SK-N-SH treated with all-trans-retinoic acid at 6 μM for 48 hours (cell line): ENCODE measurements around the gene KLRF2.

ENCODE experiments used
- ATAC-seq: fragments of 200-7000 bp; cut with Tn5 transposase; 3 replicates; pipeline ENCODE4 v1.9.1; 2020; ENCODE audit warnings: mild to moderate bottlenecking, moderate library complexity
- ARNTL ChIP-seq: fragments of 450-650 bp; formaldehyde crosslinking; IDR thresholded peaks from 2 replicates; pipeline ENCODE4 v1.5.0; 2020; ENCODE audit warnings: low read depth, mild to moderate bottlenecking, moderate library complexity, borderline replicate concordance
- BACH2 ChIP-seq: fragments of 250-450 bp; sonication (Bioruptor Pico); IDR thresholded peaks from 2 replicates; pipeline ENCODE4 v1.9.0; 2021; ENCODE audit warnings: mild to moderate bottlenecking, borderline replicate concordance
- CSDC2 ChIP-seq: fragments of 250-450 bp; sonication (Bioruptor Pico); IDR thresholded peaks from 2 replicates; pipeline ENCODE4 v1.5.0; 2020; ENCODE audit warnings: mild to moderate bottlenecking, moderate library complexity
- ESRRG ChIP-seq: fragments of 250-450 bp; sonication (Bioruptor Pico); IDR thresholded peaks from 2 replicates; pipeline ENCODE4 v1.6.1; 2021; ENCODE audit warnings: mild to moderate bottlenecking
- GLIS3 ChIP-seq: fragments of 250-450 bp; sonication (Bioruptor Pico); IDR thresholded peaks from 2 replicates; pipeline ENCODE4 v1.5.0; 2020; ENCODE audit warnings: mild to moderate bottlenecking, moderate library complexity
- ISL1 ChIP-seq: fragments of 250-450 bp; sonication (Bioruptor Pico); IDR thresholded peaks from 2 replicates; pipeline ENCODE4 v2.1.2; 2022; ENCODE audit warnings: mild to moderate bottlenecking, moderate library complexity
- OSR1 ChIP-seq: fragments of 250-450 bp; sonication (Bioruptor Pico); IDR thresholded peaks from 2 replicates; pipeline ENCODE4 v1.8.0; 2022; ENCODE audit warnings: moderate library complexity, mild to moderate bottlenecking, inconsistent platforms
- PPARA ChIP-seq: fragments of 250-450 bp; sonication (Bioruptor Pico); IDR thresholded peaks from 2 replicates; pipeline ENCODE4 v1.5.0; 2020; ENCODE audit warnings: mild to moderate bottlenecking, borderline replicate concordance
- RARB ChIP-seq: fragments of 250-450 bp; sonication (Bioruptor Pico); IDR thresholded peaks from 2 replicates; pipeline ENCODE4 v1.8.0; 2021; ENCODE audit warnings: mild to moderate bottlenecking, moderate library complexity
- SNAI2 ChIP-seq: fragments of 250-450 bp; sonication (Bioruptor Pico); IDR thresholded peaks from 2 replicates; pipeline ENCODE4 v1.5.0; 2020; ENCODE audit warnings: mild to moderate bottlenecking, moderate library complexity
- TCF4 ChIP-seq: fragments of 250-450 bp; sonication (Bioruptor Pico); IDR thresholded peaks from 2 replicates; pipeline ENCODE4 v1.8.0; 2021; ENCODE audit warnings: mild to moderate bottlenecking, moderate library complexity, borderline replicate concordance
- TOX ChIP-seq: fragments of 250-450 bp; sonication (Bioruptor Pico); IDR thresholded peaks from 2 replicates; pipeline ENCODE4 v1.8.0; 2021; ENCODE audit warnings: mild to moderate bottlenecking, moderate library complexity, borderline replicate concordance
- ZC3H10 ChIP-seq: fragments of 250-450 bp; sonication (Bioruptor Pico); IDR thresholded peaks from 2 replicates; pipeline ENCODE4 v1.5.1; 2021; ENCODE audit warnings: mild to moderate bottlenecking, moderate library complexity
- ZFP3 ChIP-seq: fragments of 250-450 bp; sonication (Bioruptor Pico); IDR thresholded peaks from 2 replicates; pipeline ENCODE4 v1.5.0; 2020; ENCODE audit warnings: mild to moderate bottlenecking, moderate library complexity
- ZFP30 ChIP-seq: fragments of 450-650 bp; formaldehyde crosslinking; IDR thresholded peaks from 2 replicates; pipeline ENCODE4 v1.5.0; 2022; ENCODE audit warnings: mild to moderate bottlenecking, moderate library complexity
- ZNF565 ChIP-seq: fragments of 450-650 bp; formaldehyde crosslinking; conservative IDR thresholded peaks from 2 replicates; pipeline ENCODE4 v1.5.0; 2020; ENCODE audit warnings: low read depth, mild to moderate bottlenecking, moderate library complexity
- ZNF70 ChIP-seq: fragments of 450-650 bp; formaldehyde crosslinking; IDR thresholded peaks from 2 replicates; pipeline ENCODE4 v1.5.0; 2020; ENCODE audit warnings: mild to moderate bottlenecking, moderate library complexity
- ZNF8 ChIP-seq: fragments of 450-650 bp; formaldehyde crosslinking; IDR thresholded peaks from 2 replicates; pipeline ENCODE4 v1.5.0; 2020; ENCODE audit warnings: mild to moderate bottlenecking, moderate library complexity
- TF ChIP-seq, protein P1 (sequence below): fragments of 250-450 bp; sonication (Bioruptor Pico); IDR thresholded peaks from 2 replicates; pipeline ENCODE4 v1.8.0; 2020; ENCODE audit warnings: mild to moderate bottlenecking, moderate library complexity, borderline replicate concordance
- TF ChIP-seq, protein P2 (sequence below): fragments of 250-450 bp; sonication (Bioruptor Pico); IDR thresholded peaks from 2 replicates; pipeline ENCODE4 v1.5.1; 2021; ENCODE audit warnings: mild to moderate bottlenecking, moderate library complexity
- TF ChIP-seq, protein P3 (sequence below): fragments of 250-450 bp; sonication (Bioruptor Pico); IDR thresholded peaks from 2 replicates; pipeline ENCODE4 v1.5.1; 2020; ENCODE audit warnings: low read depth, mild to moderate bottlenecking, moderate library complexity
- TF ChIP-seq, protein P4 (sequence below): fragments of 250-450 bp; sonication (Bioruptor Pico); IDR thresholded peaks from 2 replicates; pipeline ENCODE4 v1.5.0; 2020; ENCODE audit warnings: mild to moderate bottlenecking, moderate library complexity

The KLRF2 gene, protein sequence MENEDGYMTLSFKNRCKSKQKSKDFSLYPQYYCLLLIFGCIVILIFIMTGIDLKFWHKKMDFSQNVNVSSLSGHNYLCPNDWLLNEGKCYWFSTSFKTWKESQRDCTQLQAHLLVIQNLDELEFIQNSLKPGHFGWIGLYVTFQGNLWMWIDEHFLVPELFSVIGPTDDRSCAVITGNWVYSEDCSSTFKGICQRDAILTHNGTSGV

DNA sequence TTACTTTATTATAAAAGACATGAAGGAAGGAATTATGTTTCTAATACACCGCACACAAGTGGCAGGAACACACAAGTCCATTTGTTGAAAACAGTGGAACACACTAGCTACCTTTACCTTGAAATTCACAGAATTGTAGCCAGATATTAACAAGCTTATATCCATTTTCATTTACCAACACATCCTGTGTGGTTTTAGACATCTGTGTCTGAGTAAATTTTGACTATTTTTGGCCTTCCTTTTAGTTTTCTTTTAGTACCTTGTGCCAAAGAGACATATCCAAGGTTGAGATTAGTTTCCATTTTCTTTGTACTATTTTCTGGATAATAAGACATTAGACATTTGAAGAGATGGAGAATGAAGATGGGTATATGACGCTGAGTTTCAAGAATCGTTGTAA lies at the start of gene KLRF2:
Gene KLRF2, plus strand, starts transcription at position 244 of the 400 bp plus-strand sequence. Its CDS starts 107 bp downstream, at position 351.
- ATAC-seq, result no peak
- TF ChIP-seq PPARA, result no peak
- no peak for TF ChIP-seq ISL1 (CRISPR knock-in tag)
- TF ChIP-seq GLIS3, result no peak
- TF ChIP-seq, protein P1, sequence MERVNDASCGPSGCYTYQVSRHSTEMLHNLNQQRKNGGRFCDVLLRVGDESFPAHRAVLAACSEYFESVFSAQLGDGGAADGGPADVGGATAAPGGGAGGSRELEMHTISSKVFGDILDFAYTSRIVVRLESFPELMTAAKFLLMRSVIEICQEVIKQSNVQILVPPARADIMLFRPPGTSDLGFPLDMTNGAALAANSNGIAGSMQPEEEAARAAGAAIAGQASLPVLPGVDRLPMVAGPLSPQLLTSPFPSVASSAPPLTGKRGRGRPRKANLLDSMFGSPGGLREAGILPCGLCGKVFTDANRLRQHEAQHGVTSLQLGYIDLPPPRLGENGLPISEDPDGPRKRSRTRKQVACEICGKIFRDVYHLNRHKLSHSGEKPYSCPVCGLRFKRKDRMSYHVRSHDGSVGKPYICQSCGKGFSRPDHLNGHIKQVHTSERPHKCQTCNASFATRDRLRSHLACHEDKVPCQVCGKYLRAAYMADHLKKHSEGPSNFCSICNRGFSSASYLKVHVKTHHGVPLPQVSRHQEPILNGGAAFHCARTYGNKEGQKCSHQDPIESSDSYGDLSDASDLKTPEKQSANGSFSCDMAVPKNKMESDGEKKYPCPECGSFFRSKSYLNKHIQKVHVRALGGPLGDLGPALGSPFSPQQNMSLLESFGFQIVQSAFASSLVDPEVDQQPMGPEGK (CRISPR knock-in tag), result no peak

DNA sequence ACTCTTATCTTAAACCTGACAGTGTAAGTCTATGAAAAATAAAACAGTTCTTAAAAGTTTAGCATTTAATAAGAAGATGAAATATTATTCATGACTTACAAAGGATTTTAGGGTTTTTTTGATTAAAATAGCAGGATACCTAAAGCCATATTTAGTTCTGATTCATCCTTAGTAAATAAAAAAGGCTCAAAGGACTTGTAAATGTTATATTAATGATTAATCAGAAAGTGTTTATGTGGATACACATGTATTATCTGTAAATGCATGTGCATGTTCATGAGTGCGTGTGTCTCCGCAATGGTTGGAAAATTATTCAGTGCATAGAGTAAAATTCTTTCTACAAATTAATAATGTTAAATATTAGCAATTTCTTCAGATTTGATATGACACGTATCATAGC lies 49.6 kb upstream of the KLRF2 start:
- no peak for ATAC-seq
- no peak for TF ChIP-seq CSDC2 (CRISPR knock-in tag)
- TF ChIP-seq SNAI2, result no peak
- no peak for TF ChIP-seq ESRRG (CRISPR knock-in tag)
- TF ChIP-seq, protein P2, sequence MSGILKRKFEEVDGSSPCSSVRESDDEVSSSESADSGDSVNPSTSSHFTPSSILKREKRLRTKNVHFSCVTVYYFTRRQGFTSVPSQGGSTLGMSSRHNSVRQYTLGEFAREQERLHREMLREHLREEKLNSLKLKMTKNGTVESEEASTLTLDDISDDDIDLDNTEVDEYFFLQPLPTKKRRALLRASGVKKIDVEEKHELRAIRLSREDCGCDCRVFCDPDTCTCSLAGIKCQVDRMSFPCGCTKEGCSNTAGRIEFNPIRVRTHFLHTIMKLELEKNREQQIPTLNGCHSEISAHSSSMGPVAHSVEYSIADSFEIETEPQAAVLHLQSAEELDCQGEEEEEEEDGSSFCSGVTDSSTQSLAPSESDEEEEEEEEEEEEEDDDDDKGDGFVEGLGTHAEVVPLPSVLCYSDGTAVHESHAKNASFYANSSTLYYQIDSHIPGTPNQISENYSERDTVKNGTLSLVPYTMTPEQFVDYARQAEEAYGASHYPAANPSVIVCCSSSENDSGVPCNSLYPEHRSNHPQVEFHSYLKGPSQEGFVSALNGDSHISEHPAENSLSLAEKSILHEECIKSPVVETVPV (CRISPR knock-in tag), result no peak
- TF ChIP-seq, protein P3, sequence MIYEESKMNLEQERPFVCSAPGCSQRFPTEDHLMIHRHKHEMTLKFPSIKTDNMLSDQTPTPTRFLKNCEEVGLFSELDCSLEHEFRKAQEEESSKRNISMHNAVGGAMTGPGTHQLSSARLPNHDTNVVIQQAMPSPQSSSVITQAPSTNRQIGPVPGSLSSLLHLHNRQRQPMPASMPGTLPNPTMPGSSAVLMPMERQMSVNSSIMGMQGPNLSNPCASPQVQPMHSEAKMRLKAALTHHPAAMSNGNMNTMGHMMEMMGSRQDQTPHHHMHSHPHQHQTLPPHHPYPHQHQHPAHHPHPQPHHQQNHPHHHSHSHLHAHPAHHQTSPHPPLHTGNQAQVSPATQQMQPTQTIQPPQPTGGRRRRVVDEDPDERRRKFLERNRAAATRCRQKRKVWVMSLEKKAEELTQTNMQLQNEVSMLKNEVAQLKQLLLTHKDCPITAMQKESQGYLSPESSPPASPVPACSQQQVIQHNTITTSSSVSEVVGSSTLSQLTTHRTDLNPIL (CRISPR knock-in tag), result no peak
- no peak for TF ChIP-seq RARB (CRISPR knock-in tag)
- TF ChIP-seq TCF4 (CRISPR knock-in tag), result no peak
- no peak for TF ChIP-seq ZFP3 (CRISPR knock-in tag)
- TF ChIP-seq ZNF70 (CRISPR knock-in tag), result no peak
- TF ChIP-seq GLIS3, result no peak
- TF ChIP-seq ZNF565 (CRISPR knock-in tag), result no peak
- TF ChIP-seq BACH2 (CRISPR knock-in tag), result no peak
- no peak for TF ChIP-seq ISL1 (CRISPR knock-in tag)
- no peak for TF ChIP-seq TOX
- TF ChIP-seq ARNTL (CRISPR knock-in tag), result no peak
- TF ChIP-seq OSR1 (CRISPR knock-in tag), result no peak
- TF ChIP-seq ZNF8 (CRISPR knock-in tag), result no peak
- TF ChIP-seq ZC3H10 (CRISPR knock-in tag), result no peak

DNA sequence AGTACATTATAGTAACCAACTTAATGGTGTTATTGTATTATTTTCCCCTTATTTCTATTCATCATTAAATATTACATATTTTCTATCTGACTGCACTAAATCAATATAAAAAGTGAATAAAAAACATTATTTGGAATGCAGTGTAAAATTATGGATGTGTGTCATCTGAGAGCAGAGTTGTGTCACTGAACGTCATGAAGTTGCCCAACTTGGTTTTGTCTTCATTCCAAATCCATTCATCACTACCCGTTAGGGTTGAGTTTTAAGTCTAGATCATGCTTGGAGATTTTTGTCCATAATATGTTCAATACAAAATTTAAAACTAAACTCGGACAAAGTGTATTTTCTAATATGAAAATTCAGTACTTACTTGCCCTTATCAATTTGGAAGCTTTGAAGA lies 37.9 kb upstream of the KLRF2 start:
- ATAC-seq, result no peak
- TF ChIP-seq TOX (no peak), PPARA (no peak), ZC3H10 (CRISPR knock-in tag) (no peak), OSR1 (CRISPR knock-in tag) (no peak), SNAI2 (no peak), ZFP3 (CRISPR knock-in tag) (no peak), ZFP30 (CRISPR knock-in tag) (no peak)
- TF ChIP-seq, protein P1 (CRISPR knock-in tag), result no peak

DNA sequence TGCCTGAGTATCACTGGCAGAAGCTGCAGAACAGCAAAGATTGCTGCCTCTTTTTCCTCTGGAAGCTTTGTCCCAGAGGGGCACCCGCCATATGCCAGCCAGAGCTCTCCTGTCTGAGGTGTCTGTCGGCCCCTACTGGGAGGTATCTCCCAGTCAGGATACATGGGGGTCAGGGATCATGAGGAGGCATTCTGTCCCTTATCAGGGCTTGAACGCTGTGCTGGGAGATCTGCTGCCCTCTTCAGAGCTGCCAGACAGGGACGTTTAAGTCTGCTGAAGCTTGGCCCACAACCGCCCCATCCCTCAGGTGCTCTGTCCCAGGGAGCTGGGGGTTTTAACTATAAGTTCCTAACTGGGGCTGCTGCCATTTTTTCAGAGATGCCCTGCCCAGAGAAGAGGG lies 32.4 kb upstream of the KLRF2 start:
- no peak for ATAC-seq
- no peak for TF ChIP-seq OSR1 (CRISPR knock-in tag)
- TF ChIP-seq, protein P4, sequence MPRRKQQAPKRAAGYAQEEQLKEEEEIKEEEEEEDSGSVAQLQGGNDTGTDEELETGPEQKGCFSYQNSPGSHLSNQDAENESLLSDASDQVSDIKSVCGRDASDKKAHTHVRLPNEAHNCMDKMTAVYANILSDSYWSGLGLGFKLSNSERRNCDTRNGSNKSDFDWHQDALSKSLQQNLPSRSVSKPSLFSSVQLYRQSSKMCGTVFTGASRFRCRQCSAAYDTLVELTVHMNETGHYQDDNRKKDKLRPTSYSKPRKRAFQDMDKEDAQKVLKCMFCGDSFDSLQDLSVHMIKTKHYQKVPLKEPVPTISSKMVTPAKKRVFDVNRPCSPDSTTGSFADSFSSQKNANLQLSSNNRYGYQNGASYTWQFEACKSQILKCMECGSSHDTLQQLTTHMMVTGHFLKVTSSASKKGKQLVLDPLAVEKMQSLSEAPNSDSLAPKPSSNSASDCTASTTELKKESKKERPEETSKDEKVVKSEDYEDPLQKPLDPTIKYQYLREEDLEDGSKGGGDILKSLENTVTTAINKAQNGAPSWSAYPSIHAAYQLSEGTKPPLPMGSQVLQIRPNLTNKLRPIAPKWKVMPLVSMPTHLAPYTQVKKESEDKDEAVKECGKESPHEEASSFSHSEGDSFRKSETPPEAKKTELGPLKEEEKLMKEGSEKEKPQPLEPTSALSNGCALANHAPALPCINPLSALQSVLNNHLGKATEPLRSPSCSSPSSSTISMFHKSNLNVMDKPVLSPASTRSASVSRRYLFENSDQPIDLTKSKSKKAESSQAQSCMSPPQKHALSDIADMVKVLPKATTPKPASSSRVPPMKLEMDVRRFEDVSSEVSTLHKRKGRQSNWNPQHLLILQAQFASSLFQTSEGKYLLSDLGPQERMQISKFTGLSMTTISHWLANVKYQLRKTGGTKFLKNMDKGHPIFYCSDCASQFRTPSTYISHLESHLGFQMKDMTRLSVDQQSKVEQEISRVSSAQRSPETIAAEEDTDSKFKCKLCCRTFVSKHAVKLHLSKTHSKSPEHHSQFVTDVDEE (CRISPR knock-in tag), result no peak
- no peak for TF ChIP-seq TCF4 (CRISPR knock-in tag)
- TF ChIP-seq BACH2 (CRISPR knock-in tag), result no peak
- no peak for TF ChIP-seq ZFP3 (CRISPR knock-in tag)
- TF ChIP-seq SNAI2, result no peak
- TF ChIP-seq ZNF70 (CRISPR knock-in tag), result no peak
- TF ChIP-seq, protein P2 (CRISPR knock-in tag), result no peak
- TF ChIP-seq, protein P1 (CRISPR knock-in tag), result no peak
